C1 segment of cervical spinal cord (tissue), 14 donors: Measurements from ENCODE around the gene CCBE1.

Experiments used
- DNase-seq, 14 donors: peaks; one replicate each; lab custom pipeline; 2025; lab: John Stamatoyannopoulos, UW

Gene CCBE1

DNA sequence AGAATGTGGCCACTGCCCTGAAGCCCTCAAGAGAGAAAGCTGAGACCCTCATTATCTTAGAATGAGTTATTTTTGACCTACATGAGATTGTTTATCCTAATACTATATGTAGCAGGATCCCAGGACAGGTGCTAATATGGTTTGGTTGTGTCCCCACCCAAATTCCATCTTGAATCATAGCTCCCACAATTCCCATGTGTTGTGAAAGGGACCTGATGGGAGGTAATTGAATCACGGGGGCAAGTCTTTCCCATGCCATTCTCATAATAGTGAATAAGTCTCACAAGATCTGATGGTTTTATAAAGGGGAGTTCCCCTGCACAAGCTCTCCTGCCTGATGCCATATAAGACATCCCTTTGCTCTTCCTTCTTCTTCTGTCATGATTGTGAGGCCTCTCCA lies 76.8 kb downstream of the CCBE1 start:
- no peak for DNase-seq

DNA sequence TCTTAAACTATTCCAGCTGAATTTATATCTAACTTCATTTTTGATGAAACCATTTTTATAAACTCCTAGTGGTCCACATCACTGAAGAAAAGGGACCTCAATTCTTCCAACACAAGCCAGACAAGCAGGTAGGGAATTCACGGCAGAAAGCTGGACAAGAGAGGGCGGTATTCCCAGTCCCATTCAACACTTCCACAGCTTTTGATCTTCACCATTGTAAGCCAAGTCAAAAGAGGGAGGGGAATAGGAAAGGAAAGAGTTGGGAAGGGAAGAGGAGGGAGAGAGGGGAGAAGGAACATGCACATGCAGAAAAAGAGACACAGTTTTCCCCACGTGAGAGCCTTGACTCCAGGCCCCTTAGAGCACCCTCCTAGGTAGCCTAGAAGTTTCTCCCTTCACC lies 77.4 kb downstream of the CCBE1 start:
- DNase-seq, result no peak

DNA sequence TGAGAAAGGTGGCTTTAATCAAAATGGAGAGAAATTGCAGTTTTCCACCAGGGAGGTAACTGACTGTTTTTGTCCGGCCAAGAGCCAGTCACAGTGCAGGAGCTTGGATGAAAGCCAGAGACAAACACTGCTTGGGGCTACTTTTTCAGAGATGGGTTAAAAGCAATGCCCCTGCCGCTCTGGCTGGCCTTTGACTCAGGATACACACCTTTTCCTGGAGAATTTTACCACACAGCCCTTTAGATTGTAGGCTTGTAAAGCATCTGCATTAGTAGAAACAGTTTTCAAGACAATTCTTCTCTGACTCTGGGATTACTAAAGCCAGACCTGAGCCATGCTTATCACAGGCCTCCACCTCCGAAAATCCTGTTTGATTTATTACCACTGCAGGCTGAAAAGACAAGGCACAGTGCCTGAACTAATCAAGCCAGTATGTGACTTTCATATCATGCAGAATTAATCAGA lies 79.7 kb downstream of the CCBE1 start:
- DNase-seq, result no peak

DNA sequence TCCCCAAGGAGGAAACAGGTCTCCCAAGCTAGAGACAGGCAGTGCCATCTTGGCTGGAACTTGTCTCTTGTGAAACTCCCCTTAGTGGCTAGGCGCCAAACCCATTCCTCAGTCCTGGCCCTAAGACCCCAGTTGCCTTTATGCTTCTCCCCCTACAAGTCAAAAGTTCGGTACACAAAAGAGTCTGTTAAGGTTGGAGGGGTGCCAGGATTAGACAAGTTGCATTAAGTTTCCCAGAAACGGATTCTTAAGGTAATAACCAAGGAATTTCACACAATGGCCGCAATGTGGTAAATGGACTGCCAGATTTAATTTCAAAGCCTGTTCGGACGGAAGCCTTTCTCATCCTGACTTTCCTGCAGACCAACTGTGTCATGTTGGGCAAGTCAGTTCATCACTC lies 80.7 kb downstream of the CCBE1 start:
- DNase-seq, result no peak

DNA sequence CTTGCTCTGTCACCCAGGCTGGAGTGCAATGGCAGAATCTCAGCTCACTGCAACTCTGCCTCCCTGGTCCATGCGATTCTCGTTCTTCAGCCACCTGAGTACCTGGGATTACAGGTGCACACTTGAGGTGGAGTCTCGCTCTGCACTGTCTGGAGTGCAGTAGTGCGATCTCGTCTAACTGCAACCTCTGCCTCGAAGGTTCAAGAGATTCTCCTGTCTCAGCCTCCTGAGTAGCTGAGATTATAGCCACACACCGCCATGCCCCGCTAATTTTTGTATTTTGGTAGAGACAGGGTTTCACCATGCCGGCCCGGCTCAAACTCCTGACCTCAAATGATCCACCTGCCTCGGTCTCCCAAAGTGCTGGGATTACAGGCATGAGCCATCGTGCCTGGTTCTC lies 83.3 kb downstream of the CCBE1 start:
- DNase-seq, result no peak

DNA sequence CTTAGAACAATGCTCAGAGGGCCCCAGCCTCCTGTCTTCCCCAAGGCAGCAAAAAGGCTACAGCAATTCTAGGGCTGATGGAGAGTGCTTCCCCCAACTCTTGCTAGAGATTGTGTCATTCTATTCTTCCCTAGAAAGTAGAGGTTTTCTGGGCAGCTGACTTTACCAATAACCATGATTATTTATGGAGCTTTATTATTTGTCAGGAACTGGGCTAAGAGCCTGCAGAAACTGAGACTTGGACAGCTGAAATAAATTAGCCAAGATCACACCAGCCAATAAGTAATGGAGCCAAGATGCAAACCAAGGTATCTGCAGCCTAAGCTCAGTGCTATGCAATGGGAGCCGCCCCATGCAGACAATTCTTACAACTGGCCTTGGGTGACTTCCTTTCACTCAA lies 84.8 kb downstream of the CCBE1 start:
- DNase-seq, result no peak

DNA sequence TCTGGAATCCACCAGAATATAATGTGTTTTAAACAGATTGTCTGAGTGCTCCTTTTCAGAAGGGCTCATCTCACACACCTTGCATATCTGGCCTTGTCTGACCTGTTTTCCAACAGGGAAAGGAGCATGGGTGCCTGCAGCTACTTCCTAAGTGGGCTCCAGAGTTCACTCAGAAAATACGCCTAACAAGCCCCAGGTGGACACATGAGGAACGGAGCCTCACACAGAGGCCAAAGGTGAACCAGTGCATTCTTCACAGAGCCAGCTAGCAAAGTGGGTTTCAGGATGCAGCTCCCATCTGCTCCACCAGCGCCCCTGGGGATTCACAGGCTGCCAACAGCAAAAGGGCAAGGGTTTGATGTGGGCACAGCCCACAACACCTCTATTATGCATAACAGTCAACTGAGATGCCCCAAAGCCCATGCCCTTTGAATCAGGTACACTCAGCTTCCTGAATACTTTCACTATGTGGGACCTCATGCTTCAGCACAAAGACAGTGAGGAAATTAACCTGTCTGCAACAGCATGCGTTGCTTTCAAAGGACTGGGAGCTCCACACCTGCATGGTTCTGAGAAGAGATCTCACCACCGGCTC lies 86.6 kb downstream of the CCBE1 start:
- DNase-seq, result no peak

DNA sequence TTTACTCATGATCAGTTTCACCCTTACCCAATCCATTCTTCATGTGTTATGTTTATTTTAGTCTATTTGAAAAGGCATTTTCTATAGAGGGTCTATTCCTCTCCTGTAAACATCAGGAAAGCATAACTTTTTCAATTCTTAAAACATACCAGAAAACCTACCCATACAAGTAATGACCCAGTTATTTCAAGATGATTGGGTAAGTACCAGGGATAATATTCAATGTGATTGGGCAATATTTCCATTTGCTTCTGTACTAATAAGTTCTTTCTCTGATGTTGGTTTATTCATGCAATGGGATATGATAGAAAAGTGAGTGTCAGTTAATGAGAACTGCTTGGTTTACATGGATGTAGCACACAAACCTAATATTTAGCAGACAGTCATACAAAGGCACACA lies 87.6 kb downstream of the CCBE1 start:
- no peak for DNase-seq

DNA sequence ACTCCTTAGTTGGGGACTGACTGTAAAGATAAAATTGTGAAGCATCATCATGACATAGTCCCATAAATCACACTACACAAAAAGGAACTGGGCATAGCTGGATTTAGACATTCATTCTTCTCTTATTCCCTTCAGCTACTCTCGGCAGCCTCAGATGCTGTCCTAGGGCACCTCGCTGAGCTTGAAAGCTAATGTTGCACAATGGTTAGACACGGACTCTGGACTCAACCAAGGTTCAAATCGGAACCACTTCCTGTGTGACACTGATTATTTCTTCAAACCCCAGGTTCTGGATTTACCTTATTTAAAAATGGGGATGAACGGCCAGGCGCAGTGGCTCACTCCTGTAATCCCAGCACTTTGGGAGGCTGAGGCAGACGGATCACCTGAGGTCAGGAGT lies 89.8 kb downstream of the CCBE1 start:
- no peak for DNase-seq

DNA sequence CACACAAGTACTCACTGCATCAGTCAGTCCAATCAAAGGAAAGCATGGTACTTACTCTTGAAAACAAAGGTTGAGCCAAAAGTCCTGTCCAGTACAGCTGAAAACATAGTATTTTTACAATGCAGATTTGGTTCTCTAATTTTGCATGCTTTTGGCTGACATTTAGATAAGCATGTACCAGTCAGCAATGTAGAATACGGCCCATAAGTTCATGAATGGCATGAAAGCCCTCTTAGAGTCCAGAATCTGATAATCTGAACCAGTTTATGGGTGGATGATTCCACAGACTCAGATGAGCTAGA lies 90.2 kb downstream of the CCBE1 start:
- no peak for DNase-seq

DNA sequence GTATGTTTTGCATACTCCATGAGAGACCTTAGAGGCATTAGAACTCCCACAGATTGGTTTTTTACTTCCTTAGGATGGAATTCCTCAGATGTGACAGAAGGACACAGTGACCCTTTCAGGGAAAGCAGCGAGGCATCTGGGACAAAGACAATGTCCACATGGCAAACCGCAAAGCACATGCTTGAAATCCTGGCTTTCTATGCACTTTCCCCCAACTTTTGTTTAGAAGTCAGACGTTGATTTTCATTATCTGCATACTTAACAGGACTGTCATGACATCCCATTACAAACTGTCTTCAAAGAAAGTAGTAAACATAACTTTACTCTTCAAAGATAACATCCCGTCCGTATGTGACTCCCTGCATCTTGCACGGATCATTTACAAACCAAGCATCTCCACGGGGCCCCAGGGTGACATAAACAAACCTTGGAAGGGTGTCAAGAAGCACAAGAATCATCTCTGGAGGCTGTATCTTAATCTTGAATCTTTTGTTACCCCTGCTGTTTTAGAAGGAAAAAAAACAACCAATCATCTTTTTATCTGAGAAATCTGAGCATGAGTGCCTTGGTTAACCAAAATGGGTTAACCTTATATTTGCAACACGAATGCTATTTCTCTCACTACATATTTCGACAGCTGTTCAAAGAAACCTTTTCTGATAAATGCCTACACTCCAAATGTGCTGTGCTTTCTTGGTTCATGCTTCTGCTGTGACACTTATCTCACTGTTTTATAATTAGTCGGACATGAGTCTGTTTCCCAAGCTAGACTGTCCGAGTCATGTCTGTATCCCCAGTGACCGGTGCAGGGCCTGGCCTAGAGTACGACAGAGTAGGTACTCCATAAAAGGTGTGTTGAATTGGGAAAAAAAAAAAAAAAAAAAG lies 90.8 kb downstream of the CCBE1 start:
- no peak for DNase-seq

DNA sequence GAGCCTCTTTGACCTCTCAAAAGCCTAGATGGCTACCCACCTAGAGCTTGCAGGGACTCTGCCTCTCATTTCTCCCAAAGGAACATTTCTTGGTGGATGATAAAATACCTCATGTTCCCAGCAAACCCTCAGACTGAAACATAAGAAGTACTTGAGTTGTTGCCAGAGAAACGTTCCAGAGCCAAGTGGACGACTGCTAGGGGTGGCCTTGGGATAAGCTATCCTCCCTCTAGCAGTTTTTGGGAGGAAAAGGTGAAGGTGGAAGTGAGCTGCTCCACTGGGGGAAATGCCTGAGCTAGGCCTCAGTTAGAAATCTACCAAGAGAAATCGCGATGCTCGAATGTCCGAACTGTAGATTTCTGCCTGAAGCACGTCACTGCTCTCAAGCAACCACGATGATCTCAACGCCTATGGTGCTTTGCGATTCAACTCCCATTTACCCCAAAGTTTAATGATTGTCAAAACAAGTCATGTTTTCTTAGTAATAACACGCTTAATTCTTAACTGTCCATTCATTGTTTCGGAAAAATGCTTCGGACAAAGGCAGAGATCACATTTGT lies 91.5 kb downstream of the CCBE1 start:
- no peak for DNase-seq

DNA sequence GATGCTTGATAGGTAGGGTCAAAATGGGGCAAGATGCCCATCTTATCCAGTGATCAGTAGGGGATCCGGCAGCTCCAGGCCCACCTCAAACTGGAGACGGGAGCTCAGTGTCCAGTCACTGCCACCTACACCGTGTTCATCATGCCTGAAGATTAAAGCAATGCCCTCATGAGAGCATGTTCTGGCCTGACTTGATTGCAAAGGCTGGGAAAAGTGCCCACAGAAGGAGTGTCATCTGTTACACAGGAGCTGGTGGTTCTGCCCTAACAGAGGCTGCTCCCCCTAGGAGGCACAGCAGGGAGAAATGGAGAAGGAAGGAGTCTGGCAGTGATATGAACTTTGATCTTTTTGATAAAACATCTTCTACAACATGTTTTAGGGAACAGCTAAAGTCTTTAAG lies 92.3 kb downstream of the CCBE1 start:
- no peak for DNase-seq

DNA sequence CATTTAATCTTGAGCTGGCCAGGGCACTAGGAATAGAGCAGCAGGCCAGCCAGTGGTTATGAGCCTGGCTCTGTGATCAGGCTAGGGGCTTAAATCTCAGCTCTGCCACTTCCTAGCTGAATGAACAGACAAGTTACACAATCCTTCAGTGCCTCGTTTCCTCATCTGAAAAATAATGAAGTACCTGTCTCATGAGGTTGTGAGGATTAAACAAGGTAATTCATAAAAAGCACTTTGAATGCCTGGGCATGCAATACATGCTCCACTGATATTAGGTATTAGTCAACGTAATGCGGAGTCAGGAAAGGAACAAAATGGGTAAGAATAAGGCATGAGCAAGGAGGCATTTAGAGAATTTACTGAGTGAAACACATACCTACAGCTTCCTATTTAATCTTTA lies 100.2 kb downstream of the CCBE1 start:
- no peak for DNase-seq

DNA sequence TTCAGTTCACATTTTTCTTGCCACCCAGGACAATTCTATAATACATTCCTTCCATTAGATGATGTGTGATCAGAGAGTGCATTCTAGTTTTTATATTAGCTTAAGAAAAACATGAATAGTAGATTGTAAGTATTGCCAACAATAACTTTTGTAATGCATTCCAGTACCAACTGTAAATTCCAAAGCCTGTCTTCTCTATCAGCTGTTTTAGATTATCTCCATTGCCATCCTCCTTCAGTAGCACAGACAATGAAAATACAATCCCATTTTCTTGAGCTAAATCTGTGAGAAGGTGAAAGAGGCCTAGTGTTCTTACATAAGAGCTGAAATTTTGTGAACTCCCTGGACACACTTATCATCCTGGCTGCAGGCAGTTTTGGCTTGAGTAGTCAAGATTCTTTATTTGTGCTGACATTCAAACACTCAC lies 103.9 kb downstream of the CCBE1 start:
- no peak for DNase-seq

DNA sequence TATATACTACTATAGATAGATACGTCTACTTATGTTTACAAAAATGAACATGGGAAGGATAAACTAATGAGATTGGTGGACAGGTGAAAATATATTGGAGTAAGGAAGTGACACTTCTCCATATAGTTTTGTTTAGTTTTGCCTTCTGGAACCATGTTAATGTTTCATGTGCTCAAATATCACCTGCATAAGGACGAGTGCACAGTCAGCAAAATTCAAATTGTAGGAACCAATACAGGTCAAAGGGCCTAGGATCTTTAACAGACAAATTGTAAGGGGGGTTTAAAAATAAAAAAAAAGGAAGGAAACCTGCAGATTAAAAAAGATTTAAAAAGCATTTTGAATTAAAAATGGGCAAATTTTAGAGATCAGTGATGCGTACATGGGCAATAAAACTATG lies 104.6 kb downstream of the CCBE1 start:
- DNase-seq, result no peak

DNA sequence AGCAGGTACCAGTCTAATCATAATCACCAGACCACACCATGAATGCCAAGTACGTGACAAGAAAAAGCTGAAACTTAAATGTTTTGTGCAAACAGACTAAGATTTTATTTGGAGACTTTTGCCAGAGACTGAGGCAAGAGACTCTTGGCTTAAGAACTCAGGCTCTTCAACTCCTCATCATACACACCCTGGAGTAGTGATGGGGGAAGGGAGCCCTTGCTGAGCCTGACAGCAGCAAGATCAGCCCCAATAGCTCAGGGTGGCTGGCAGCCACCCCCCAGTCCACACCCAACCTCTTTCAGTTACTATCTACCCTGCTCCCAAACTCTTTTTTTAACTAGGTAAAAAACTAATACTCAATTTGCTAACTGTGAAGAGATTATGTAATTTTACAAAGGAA lies 114.8 kb downstream of the CCBE1 start:
- DNase-seq, result no peak

DNA sequence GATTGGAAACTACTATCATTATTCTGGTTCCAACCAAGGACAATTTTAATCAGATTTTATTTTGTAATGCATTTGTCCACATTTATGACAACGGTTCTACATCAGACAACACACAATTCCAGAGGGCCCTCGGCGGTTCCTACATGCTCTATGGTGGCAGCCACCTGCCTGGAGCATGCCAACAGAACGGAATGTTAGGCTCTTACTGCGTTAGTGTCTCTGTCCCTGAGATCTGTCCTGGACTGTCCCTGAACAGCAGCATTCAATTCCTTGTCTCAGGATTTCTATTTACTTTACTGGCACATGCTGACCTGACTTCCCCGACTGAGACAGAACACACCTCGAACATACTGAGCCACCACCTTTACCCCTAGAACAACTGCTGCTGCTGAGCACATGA lies 117.7 kb downstream of the CCBE1 start:
- DNase-seq, result no peak

DNA sequence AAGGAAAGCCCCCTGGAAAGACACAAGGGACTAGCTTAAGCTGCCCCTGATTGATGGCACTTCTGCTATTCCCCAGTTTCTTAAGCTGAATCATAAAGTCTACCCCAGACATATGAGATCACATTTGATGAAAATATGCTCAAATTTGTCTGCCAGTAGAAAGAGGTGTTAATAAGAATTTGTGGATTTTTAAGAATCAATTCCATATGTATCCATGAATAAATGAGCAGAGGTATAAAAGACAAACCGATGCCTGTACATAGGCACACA lies 119.9 kb downstream of the CCBE1 start:
- DNase-seq, result no peak

DNA sequence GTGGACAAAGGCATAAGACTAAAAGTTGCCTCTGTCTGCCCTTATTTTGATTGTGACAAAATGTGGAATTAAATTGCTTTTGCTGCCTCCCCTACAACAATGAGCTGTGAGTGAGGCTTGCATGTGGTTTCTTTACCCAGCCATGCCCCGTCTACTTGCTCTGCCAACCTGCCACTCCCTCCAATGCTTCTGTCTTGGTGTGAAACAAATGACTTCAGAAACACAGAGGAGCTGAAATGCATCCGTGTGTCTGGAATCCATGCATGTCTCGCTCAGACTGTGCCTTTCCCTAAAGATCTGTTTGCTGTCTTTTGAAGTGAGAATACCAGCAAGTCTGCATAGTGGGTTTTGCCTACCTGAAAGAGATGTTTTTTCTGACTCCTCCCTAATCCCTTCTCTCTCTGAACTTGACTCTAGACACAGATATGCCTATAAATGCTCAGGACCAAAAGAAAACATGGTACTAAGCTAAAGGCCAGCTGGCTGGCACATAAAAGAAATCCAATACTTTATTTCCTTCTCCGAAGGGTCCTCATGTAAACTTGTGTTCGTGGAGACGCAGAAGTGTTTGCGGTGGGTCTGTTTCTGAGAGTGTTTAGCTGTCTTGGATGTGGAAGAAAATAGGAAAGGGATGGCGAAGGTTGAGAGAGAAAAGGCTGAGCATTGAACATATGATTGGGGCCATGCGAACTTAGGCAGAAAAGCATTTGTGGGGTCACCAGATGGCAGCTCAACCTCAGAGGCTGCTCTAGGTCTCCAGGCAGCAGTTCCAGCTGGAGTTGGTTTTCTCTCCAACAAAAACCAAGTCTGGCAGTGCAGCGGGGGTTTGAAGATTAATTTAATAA lies 120.5 kb downstream of the CCBE1 start:
- DNase-seq, result no peak

DNA sequence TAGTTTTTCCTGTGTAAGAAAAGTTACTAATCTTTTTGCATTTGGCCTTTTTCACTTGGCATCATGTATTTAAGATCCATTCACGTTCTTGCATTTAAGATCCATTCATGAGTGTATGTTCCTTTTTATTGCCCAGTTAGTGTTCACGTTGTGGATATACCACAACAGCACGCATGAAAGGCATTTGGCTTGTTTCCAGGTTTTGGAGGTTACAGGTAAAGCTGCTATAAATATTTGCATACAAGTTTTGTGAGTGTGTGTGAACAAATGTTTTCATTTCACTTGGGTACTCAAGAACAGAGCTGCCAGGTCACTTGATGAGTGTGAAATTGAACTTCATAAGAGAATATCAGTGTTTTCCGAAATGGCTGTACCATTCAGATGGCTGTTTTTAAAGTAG lies 121.2 kb downstream of the CCBE1 start:
- no peak for DNase-seq

DNA sequence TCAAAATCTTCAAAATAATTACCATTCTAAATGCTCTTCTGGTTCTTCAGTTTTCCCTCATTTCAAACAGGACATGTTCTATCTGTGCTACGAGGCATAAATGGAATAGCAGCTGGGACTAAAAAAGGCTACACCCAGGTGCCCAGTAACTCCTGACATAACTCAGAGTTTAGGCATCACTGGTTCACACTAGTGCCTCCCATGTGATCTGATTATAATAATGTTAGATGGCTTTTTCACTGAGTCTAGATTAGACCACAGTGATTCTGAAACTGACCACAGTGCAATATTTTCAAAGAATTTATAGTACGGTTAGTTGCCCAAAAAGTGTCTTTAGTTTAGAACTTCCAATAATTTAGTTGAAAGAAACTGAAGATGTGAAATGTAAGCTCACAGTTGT lies 123.3 kb downstream of the CCBE1 start:
- DNase-seq, result no peak

DNA sequence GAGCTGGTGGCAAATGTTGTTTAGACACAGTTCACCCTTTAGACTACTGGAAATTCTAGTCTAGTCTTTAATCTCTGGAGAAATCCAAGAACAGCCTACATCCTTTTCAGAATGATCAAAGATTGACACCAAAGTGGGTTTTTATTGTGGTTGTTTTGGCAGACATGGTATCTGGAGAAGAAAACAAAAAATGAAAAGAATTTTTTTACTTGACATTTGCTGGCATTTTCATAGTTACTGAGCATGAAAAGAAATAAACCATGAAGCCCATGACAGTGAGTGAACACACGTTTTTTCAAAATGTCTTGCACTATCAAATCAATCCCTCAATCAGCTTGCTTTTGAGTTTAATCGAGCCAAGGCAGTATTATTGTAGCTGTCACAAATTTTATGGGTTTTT lies 125.3 kb downstream of the CCBE1 start:
- DNase-seq, result no peak
